CD4-positive, alpha-beta T cell treated with Interleukin-4 for 1 hour (primary cell): ENCODE results near the gene TMBIM1.

Source experiments
- DNase-seq, 2 donors: peaks; one replicate each; pipeline ENCODE4 v3.0.0-alpha.2; 2020 to 2022

Gene TMBIM1

DNA sequence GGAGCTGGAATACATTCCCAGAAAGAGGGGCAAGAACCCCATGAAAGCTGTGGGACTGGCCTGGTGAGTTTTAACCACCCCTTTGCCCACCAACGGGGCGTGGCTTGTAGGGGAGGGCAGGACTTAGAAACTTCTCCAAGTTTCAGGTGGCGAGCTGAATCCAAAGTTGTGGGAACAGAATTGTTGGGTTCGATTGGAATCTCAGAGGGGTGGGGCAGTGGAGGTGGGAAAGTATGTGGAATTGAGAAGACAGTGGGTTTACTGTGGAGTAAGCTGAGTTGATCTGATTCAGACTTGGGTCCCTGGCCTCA is 20.9 kb downstream of the TMBIM1 start:
- no peak for DNase-seq

DNA sequence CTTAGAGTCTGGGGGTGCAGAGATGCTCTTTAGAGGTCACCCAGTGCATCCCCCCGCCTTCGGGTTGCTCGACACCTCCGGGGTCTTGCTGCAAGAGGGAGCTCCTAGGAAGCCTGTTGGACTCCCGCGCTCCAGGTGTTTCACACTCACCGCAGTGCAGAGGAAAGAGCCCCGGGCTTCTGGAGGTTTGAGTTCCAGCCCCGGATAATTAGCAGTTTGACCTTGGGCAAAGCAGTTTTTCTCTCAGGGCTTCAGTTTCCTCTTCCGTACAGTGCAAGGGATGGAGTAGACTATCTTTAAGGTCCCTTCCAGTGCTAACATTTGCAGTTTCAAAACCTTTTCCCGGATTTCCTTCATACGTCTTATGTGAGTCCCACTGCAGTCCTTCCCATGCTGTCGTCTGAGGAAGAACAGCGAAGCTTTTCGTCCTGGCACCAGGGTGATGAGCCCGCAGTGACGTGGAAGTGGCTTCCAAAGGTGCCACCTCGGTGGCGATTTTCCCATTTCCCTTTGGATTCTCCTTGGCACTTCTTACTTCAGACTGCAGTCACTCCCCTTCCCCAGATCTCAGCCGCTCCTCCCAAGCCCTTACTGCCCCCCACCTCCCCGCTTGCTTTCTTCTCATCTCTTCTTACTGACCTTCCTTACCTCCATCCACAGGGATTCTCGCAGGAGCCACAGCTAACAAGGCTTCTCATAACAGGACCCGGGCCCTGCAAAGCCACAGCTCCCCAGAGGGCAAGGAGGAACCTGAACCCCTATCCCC is 21.4 kb downstream of the TMBIM1 start:
- DNase-seq, result no peak

DNA sequence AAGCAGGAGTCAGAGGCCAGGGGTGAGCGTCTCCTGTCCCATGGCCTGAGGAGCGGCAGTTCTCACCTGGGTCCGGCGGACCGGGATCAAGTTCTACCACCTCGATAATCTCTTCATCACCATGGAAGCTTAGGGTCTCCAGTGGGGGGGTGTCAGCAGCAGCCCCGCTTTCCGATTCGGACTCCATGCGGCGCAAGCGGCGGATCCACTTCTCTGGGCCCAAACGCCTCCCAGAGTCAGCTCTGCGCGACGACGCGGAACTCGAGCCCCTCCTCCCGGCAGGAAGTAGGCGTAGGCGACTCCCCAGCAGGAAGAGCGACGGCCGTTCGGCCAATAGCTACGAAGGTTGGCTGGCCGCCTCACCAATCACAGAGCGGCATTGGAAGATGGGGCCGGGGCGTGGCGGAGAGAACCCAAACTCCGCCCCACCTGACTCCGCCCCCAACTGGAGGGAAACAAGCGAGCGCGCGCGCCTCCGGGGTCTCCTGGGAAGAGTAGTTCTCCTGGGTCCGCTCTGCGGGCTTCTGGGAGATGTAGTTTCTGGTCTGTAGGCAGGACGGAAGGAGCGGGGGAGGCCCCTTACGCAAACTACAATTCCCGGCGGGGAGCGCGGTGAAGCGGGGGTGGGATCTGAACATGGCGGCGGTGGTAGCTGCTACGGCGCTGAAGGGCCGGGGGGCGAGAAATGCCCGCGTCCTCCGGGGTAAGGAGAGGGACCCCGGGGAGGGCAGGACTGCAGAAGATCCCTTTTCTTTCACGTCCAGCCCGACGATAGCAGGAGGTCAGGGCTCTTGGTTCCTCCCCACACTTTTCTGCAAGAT is 22.2 kb downstream of the TMBIM1 start, which contains the start of the genes AAMP and PNKD:
Gene AAMP, minus strand, starts transcription at position 238 of the 821 bp plus-strand sequence. Its CDS starts 51 bp downstream, at position 187.
Gene PNKD, plus strand, starts transcription at position 620 of the 821 bp plus-strand sequence. Its CDS starts 17 bp downstream, at position 637.
- DNase-seq, result peak; percentile 100

DNA sequence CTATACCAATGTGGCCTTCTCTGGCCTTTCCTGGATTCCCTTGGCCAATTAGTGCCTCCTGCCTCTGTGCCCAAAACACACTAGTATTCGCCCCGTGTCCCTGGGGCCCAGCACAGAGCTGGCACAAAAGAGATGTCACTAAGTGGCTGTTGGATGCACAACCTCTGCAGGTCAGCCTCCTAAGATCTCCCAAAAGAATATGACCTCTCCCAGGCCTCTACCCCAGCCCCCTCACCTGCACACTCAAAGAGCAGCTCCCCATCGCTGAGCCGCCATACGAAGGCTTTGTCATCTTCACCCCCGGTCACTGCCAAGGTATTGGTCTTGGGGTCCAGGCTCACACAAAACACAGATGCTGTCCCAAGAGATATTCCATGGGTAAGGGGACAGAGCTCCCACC is 25.0 kb downstream of the TMBIM1 start:
- no peak for DNase-seq

DNA sequence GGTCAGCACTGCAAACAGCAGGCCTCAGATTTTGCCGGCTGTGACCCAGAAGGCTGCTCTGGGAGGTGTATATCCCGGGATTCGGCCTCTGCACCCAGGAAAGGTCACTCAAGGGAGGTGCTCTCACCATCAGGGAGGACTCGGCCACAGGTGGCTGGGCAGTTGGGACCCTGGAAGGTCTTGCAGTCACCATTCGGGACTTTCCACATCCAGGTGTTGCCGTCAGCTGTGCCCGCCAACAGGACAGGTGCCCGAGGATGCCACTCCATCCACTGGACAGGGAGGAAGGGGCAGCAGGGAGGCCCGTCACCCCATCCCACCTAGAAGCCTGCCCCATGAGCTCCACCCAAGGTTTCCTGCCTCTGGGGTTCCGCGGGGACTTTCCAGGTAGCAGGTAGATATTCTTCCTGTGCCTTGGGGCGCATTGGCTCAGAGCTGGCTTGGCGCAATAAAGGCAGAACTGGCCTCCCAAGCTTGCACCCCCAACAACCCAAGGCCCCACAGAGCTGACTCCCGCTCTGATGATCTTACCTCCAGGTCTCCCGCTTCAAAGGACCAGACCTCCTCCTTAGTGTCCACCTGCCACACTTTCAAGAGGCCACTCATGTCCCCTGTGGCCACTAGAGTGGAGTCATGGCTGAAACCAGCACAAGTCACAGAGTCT is 25.9 kb downstream of the TMBIM1 start:
- no peak for DNase-seq

DNA sequence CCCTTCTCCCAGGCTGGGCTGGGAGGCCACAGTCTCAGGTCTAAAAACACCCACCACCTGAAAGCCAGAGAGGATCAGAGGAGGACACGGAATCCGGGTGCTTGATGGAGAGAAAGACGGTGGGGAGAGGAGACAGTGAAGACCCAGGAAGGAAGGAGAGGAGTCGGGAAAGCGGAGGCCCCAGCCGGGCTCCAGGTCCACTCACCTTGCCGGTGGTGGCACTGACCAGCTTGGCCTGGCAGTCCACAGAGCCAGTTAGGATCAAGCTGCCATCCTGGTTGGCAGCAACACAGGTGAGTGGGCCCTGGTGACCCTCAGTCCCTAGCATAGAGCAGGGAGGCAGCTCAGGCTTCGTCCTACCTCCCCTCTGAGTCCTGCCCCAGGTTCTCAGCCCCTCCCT is 26.7 kb downstream of the TMBIM1 start:
- DNase-seq, result no peak

DNA sequence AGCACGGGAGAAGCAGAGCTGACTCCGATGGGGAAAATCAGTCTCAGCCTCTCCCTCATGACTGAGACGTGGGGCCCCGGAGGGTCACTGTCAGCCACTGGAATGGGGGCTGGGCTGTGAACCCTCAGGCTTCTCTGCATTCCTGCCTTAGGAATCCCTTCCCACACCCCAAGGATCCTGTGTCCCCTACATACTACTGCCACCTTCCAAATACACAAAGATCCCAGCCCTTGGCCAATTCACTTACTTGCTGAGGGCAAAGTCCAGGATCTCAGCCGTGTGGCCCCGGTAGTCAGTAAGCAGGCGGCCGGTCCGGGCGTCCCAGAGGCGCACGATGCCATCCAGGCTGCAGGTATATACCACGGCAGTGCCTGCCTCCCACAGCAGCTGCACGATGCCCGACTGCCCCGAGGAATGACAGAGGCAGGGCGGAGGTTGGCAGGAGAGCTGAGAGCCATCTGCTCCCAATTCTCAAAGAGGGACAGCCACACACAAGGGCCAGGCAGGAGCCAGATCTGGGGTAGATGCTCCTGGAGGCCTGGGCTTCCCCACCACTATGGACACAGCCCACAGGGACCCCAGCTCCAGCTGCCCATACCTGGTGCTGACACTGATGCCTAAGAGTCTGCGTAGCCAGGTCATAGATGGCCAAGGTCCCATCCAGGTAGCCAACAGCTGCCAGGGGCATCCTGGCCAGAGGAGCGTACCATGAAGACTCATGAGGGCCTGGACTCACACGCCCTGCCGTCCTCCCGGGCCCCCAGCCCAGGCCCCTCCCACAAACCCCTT is 27.3 kb downstream of the TMBIM1 start:
- DNase-seq, result no peak

DNA sequence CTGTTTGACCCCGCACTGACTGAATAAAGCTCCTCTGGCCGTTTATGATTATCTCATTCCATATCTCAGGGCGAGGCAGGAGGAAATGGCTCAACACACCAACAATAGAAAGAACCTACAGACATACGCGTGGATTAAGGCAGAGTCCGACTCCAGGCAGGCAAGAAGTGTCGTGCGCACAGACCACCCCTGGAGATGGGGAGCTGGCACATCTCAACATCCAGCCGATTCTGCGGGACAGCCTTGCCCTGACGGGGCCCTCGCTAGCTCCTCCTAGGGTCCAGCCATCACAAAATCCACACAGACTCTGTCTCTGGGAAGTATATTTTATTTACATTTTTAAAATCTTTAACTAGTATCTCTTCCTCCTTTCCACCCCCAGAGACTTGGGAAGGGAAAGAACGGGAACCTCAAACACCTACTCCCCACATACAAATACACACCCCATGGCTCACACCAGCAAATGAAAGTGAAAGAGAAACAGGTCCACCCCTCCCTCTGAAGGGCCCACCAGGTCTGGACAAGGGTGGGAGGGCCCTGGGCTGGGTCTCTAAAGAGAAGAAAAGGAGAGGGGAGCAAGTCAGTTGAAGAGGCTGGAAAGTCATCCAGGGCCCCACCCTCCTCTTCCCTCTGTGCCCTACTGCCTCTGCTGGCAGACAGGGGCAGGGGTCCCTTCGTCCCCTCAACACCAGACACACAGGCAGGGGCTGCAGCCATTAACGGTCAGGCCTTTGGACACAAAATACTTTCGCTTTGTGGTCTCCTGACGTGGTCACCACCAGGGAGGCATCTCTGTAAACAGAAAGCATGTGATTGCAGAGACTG is 28.3 kb downstream of the TMBIM1 start:
- peak in 1 of 2 donors; percentile 18 for DNase-seq

DNA sequence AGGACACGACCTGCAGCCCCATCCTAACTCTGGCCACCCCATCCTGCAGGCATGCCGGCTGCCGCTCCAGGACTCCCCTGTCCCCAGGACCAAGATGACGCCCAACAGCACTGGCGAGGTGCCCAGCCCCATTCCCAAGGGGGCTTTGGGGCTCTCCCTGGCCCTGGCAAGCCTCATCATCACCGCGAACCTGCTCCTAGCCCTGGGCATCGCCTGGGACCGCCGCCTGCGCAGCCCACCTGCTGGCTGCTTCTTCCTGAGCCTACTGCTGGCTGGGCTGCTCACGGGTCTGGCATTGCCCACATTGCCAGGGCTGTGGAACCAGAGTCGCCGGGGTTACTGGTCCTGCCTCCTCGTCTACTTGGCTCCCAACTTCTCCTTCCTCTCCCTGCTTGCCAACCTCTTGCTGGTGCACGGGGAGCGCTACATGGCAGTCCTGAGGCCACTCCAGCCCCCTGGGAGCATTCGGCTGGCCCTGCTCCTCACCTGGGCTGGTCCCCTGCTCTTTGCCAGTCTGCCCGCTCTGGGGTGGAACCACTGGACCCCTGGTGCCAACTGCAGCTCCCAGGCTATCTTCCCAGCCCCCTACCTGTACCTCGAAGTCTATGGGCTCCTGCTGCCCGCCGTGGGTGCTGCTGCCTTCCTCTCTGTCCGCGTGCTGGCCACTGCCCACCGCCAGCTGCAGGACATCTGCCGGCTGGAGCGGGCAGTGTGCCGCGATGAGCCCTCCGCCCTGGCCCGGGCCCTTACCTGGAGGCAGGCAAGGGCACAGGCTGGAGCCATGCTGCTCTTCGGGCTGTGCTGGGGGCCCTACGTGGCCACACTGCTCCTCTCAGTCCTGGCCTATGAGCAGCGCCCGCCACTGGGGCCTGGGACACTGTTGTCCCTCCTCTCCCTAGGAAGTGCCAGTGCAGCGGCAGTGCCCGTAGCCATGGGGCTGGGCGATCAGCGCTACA is 29.4 kb downstream of the TMBIM1 start:
- DNase-seq, result no peak

DNA sequence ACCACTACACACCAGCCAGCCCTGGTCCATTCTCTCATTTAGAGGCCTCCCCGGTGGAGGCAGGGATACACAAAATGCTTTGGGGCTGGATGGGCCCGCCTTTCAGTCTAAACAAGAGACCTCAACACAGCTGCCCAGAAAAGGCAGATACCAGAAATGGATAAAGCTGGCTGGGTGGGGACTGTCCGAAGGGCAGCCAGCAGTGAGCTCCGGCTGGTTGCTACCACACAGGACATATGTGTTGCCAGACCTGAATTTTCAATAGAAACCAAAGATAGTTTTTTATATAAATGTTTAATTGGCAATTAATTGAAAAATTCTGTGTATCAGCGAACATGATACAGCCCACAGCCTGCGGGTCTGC is 30.1 kb downstream of the TMBIM1 start:
- no peak for DNase-seq

DNA sequence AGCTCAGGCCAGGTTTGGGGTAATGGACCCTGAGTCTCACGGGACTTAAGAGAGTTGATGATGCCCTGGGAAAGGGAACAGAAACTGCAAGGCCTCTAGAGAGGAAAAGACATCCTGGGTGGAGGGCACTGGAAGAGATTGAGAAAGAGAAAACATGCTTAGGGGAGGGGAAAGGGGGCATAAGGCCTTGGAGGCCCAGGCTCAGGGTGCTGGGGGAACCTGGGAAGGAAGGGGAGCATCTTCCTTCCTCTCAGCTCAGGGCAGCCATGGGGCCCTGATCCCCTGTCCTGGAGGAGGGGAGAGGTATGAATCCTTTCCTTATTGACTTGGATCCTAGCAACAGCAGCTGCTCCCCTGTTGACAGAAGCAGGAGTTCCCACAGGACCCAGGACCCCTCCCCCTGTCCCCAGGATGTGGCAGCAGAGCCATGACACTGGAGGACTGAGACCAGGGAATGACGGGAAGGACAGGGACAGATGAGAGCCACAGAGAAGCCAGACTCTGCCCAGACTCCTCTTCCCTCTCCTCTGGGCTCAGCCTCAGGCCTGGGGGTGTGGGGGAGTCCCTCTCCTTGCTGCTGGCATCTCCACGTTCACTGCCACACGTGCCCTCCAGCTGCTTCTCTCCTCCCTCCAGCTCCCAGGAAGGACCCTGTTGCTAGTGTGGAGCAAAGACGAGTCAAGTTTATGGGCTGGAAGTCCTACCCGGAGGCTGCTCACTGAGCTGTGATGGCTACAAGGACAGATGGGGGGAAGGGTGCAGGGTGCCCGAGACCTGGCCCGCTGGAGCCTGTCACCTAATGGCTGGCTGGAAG is 30.7 kb downstream of the TMBIM1 start:
- no peak for DNase-seq

DNA sequence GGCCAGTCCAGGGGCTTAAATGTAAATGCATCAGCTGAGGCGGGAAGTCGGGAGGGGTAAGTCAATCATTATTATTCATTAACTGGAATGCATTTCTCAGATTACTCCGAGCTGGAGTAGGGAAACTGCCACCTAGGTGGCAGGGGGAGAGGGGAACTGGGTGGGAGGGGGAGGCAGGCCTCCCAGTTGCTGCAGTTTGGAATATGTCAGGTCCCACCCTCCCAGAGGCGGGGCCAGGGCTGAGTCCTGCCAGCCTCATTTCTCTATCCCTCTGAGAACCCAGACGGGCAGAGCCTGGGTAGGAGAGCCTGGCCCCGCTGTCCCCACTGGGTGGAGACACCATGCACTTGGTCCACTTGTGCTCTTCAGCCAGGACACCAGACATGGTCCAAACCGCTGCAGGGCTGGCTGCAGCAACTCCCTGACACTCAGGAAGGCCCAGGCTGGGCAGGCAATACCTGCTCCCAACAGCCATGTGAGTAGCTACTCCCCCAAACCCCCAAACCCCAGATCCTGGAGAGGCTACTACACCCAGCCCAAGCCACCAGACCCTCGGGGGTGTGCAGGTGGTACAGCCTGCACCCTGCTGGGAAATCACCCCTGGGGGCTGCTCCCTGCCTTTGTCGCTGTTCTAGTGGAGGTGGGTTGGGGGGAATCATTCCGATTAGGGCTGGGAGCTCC is 31.4 kb downstream of the TMBIM1 start, which contains the start of gene GPBAR1:
Gene GPBAR1, plus strand, starts transcription at position 274 of the 681 bp plus-strand sequence. CDS start 1,710 bp downstream, outside the sequence.
- no peak for DNase-seq

DNA sequence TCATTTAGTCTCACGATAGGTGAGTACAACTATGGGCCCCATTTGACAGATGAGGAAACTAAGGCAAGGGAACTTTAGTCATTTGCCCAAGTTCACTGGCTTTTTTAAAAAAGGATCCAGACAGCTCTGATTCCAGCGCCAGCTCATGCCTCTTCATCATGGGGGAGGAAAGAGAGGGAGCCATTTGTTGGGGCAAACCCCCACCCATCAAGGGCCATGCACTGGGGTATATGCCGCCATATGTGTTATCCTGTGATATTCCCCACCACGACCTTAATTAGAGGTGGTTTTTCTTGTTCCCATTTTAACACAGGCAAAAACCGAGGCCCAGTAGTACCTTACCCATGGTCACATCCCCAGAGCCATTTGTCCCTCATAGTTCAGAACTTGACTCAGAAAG is 32.1 kb downstream of the TMBIM1 start:
- DNase-seq, result no peak

DNA sequence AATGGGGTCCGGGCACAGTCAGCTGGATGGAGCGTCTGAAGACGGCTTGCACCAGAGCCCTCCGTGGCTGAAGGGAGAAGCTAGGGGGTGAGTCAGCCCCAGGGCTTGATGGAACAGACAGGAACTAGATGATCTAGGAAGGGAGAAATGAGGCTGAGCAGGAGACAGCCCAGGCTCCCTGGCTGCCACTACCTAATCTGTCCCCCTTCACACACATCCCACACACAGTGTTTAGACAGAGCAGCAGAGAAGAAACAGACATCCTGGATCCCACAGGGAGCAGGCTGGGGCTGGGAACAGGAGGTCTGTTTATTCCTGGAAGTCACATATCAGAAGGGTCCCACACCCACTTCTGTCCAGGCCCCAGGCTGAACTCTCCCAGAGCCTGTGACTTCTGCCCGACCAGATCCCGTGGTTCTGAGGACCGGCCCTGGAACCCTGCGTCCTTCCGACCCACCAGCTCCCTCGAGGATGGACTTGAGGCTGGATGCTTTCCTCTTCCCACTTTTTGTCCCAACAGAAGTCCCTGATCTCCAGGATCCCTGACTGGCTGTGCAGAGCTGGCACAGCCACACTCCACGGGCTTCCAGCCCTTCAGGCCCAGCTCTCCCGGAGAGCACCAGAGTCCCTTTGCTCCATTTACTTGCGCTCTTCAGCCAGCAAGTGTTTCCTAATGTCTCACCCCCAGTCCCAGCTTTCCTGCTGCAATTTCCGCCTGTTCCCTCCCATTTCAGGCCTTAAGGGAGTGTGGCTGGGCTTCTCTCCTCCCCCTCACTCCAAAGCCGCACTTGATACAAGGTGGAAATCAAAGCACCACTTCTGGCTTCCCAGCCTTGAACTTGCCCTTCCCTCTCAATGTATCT is 33.0 kb downstream of the TMBIM1 start:
- peak in 1 of 2 donors; percentile 34 for DNase-seq

DNA sequence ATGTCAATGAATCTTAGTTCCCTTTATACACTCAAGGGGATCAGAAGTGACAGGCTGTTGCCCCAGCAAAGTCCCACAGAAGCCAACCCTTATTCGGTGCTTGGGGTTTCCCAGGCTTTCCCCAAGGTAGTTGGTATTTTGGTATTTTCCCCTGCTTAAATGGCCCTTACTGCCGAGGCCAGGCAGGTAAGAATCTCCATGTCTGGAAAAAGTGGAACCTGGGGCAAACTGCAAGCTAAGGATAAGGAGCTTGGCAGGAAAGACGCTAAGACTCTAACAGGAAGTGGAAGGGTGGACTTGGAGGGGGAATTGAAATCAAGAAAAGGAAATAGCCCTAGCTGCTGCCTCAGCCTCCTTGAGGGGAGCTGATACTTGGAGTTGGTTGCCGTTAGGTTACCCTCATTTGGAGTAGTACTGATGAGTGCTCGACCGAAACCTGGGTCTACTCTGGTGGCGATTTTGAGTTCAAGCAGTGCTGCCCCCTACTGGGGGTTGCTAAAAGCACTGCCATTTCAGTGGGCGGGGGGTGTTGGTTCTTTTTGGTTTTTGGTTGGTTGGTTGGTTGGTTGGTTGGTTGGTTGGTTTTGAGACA is 34.8 kb downstream of the TMBIM1 start:
- peak; percentile 76 to 81 for DNase-seq

DNA sequence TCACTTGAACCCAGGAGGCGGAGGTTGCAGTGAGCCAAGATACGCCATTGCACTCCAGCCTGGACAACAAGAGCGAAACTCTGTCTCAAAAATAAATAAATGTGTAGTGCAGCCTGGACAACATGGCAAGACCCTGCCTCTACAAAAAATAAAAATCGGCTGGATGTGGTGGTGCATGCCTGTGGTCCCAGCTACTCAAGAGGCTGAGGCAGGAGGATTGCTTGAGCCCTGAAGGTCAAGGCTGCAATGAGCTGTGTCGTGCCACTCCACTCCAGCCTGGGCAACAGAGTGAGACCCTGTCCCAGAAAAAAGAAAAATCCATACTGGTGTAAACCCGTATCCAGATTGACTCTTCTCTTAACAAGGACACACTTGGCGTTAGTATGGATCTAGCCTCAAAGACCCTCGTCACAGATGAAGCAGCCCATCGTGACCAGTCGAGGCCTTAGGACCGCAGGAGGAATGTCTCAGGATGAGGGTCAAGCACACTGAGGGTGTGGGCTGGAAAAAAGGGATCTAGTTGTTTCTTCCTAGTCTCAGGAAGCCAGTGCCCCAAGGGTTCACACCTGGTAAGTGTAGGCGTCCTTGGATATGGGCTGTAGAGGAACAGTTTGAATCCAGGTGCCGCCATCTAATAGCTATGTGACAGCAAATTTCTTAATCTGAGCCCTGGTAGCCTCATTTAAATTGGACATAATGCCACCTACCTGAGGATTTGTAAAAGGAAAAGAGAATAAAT is 35.5 kb downstream of the TMBIM1 start:
- no peak for DNase-seq

DNA sequence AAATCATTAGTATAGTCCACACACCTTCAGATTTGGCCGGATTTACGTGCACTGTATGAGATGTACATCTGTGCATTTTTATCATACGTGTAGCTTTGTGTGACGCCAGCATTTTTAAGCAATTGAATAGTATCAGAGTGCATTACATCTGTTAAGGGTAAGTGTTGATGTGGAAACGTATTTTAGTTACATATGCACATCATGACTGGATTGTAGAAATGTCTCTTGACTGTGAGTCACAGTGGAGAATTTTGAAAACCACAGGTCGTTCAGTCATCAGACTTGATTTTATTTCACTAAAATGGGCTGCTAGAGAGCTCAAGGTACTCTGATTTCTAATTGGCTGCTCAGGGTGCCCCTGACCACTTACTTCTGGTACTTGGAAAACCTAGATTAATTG is 36.9 kb downstream of the TMBIM1 start:
- no peak for DNase-seq
